H1 (cell line): ENCODE results near the gene ZNF101. TPM values are rescaled to one million over a fixed set of nuclear protein-coding genes. Genes with fewer than 3 reads are reported as not detected.

ENCODE experiments used
- HDAC6 ChIP-seq: IDR thresholded peaks from one replicate; pipeline ENCODE4 v1.7.1; 2012; ENCODE audit warnings: low read depth, mild to moderate bottlenecking, inconsistent platforms, low read length, moderate library complexity
- TAF7 ChIP-seq: optimal IDR thresholded peaks from 2 replicates; pipeline ENCODE3; 2011; ENCODE audit warnings: low read depth, mild to moderate bottlenecking, inconsistent platforms, low read length, moderate library complexity, borderline replicate concordance
- TEAD4 ChIP-seq: IDR thresholded peaks from 2 replicates; pipeline ENCODE4 v1.6.1; 2012; ENCODE audit warnings: low read depth, low read length, inconsistent platforms, mixed read lengths
- polyA plus RNA-seq, 7 experiments: library from polyadenylated mRNA; depleted of rRNA in 3 of 7; stranded (reverse) in 5 of 7; unstranded in 2 of 7; fragments of >200 nt in 5 of 7; fragments of 200-250 nt in 2 of 7; gene quantifications; 1 replicate in 5 of 7; 2 replicates in 1 of 7; 4 replicates in 1 of 7; pipeline versions ENCODE4 v1.2.1 to v1.2.3, GENCODE V29; 2011 to 2013; ENCODE audit warnings: missing spikeins in 2 of 7, mixed read lengths in 2 of 7
- total RNA-seq: library from RNA; stranded (reverse); fragmentation: NEBNext Ultra II Directional; extraction: Animal tissue kit (Norgen Biotek cat#: 25700); gene quantifications from 2 replicates; pipeline ENCODE4 v1.2.1, GENCODE V29; 2021

Gene ZNF101
- total and polyA plus RNA-seq, 2 of the 8 experiments (the other 6 are each of a cell fraction or from before 2014, with no cell fraction given): 13.0 to 50.9 TPM

DNA sequence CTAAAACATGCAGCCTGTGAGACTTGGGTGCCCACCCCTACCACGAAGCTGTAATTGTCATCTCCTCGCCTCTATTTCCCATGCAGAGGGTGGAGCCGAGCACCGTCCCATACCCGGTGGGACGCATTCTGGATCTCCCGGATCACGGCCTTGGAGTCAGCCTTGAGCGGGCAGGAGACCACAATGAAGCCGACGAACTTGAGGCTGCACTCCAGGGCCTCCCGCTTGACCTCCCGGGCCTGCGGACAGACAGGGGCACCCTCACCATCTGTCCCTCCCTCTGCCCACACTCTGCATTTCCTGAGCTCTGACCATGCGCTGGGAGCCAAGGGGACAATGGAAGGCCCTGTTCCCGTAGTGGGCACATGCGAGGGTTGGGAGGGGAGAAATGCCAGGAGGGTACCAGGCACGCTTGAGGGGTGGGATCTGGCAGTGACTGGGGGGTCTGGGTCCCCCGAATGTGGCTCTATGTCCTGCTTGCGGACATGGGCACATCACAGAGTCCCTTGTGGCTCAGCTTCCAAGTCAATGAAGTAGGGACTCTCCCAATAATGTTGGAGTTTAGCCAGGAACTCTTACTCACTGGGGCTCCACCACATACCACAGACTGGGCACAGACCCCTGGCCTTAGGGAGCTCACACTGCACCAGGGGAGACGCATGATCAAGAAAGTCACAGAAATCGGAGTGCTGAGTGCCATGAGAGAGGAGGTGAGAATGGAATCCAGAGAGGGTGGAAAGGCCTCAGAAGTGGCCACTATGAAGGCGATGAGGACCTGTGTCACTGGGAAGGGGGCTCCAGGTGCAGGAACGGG is 15.9 kb upstream of the ZNF101 start (continued):
- TF ChIP-seq TAF7: no peak
- no peak for TF ChIP-seq TEAD4
- TF ChIP-seq HDAC6: no peak
